ENCODE results near the gene ST8SIA2.

ST8SIA2 gene

DNA sequence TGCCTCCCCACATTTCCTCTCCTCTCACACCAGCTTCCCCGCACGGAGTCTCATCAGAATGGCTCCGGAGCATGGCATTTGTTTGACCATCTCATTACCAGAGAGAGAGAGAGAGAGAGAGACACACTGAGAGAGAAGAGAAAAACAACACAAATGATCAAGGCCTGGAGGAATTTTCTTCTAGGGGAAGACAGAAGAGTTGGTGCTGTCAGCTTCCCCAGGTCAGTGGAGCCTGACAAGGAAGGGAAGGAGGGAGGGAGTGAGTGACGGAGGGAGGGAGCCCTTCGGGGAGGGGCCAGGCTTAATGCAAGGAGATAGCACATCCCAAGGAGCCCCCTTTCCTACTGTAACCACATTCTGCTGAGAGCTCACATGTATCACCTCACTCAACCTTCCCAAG, 9.1 kb downstream of the ST8SIA2 start:
- TF ChIP-seq, protein P1, sequence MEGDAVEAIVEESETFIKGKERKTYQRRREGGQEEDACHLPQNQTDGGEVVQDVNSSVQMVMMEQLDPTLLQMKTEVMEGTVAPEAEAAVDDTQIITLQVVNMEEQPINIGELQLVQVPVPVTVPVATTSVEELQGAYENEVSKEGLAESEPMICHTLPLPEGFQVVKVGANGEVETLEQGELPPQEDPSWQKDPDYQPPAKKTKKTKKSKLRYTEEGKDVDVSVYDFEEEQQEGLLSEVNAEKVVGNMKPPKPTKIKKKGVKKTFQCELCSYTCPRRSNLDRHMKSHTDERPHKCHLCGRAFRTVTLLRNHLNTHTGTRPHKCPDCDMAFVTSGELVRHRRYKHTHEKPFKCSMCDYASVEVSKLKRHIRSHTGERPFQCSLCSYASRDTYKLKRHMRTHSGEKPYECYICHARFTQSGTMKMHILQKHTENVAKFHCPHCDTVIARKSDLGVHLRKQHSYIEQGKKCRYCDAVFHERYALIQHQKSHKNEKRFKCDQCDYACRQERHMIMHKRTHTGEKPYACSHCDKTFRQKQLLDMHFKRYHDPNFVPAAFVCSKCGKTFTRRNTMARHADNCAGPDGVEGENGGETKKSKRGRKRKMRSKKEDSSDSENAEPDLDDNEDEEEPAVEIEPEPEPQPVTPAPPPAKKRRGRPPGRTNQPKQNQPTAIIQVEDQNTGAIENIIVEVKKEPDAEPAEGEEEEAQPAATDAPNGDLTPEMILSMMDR (IDR thresholded peaks at IDR 0.05; ENCODE audit: low read depth, low read length, missing control alignments), result no peak
- H3K4me3 ChIP-seq (ENCODE audit: low read depth, low read length), result no peak overlapping the region
- DNase-seq (ENCODE audit: low read depth), result no peak
- in situ Hi-C loops (cut with HindIII; ENCODE audit: low sequenced_read_pairs), result no loop called here

DNA sequence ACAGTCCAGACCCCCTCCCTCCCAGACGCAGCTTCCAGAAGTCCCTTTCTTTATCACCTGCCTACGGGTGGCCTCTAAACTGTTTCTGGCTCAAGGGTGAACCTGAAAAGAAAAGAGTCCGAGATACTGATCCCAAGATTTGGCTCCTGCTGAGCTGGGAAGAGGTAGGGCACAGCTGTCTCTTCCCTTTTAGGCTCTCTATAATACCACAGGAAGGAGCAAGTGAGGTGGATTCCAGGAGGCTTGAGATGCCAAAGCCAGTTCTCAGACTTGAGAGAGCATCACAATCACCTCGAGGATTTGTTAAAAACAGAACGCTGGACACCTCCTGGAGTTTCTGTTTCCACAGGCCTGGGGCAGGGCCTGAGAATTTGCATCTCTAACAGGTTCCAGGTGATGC, 12.3 kb downstream of the ST8SIA2 start:
- H3K4me3 ChIP-seq (ENCODE audit: low read depth, low read length), result no peak overlapping the region
- no peak for DNase-seq (ENCODE audit: low read depth)
- in situ Hi-C loops (cut with HindIII; ENCODE audit: low sequenced_read_pairs), result no loop called here
- TF ChIP-seq, protein P1 (IDR thresholded peaks at IDR 0.05; ENCODE audit: low read depth, low read length, missing control alignments), result no peak

DNA sequence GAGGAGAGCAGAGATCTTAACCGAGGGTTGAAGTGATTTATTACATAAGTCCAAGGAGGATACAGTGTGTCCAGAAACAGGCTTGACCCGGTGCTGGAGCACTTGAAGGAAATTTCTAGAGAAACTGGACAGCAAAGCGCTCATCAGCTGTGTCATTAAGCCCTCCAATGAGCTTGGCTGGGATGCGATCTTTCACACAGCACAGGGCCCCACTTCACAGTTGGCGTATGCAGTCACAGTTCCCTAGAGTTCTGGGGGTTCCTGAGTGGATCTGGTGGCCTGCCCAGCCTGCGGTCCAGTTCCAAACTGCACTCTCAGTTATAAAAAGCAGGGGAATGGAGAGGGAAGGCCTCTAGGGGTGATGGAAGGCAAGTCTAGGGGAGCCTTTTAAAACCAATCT, 13.6 kb downstream of the ST8SIA2 start:
- TF ChIP-seq, protein P1 (IDR thresholded peaks at IDR 0.05; ENCODE audit: low read depth, low read length, missing control alignments), result no peak
- DNase-seq (ENCODE audit: low read depth), result no peak
- H3K4me3 ChIP-seq (ENCODE audit: low read depth, low read length), result no peak overlapping the region
- in situ Hi-C loops (cut with HindIII; ENCODE audit: low sequenced_read_pairs), result no loop called here

DNA sequence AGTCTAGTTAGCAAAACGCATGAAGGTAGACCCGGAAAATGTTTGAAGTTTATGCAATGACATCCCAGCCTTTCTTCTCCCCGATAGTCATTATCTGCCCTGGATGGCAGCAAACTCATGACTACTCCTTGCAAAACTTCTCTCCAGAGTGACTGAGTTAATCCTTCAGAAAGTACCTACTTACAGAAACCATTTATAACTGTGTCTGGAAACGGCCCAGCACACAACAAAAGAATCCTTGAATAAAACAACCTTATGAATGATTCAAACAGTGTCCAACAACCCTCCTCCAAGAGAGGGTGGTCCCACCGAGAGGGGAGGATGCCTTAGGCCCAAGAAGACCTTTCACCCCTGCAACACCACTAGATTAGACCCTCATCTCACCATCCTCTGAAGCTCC, 14.2 kb downstream of the ST8SIA2 start:
- no peak for DNase-seq (ENCODE audit: low read depth)

DNA sequence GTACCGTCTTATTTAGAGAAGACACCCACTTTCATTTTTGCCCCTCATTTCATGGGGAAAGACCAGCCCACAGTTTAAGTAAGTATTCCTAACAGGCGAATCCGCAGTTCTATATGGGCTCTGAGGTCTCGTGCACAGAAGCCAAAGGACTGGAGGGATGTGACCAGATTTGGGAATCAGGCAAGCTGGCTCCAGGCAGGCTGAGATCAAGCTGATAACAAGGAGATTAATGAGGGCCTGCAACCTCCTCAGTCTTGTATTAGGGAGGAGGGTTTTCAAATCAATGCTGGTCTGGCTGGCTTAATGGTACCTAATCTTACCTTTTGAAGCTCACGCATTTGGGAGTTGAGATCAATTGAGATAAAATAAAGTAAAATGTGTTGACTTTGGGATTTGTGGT, 15.3 kb downstream of the ST8SIA2 start:
- no peak overlapping the region for H3K4me3 ChIP-seq (ENCODE audit: low read depth, low read length)
- TF ChIP-seq, protein P1 (IDR thresholded peaks at IDR 0.05; ENCODE audit: low read depth, low read length, missing control alignments), result no peak
- no peak for DNase-seq (ENCODE audit: low read depth)
- in situ Hi-C loops (cut with HindIII; ENCODE audit: low sequenced_read_pairs), result no loop called here

More for the DNA sequence above, 14.2 kb downstream of the ST8SIA2 start:
- no peak overlapping the region for H3K4me3 ChIP-seq (ENCODE audit: low read depth, low read length)
- in situ Hi-C loops (cut with HindIII; ENCODE audit: low sequenced_read_pairs), result no loop called here
- TF ChIP-seq, protein P1 (IDR thresholded peaks at IDR 0.05; ENCODE audit: low read depth, low read length, missing control alignments), result no peak

DNA sequence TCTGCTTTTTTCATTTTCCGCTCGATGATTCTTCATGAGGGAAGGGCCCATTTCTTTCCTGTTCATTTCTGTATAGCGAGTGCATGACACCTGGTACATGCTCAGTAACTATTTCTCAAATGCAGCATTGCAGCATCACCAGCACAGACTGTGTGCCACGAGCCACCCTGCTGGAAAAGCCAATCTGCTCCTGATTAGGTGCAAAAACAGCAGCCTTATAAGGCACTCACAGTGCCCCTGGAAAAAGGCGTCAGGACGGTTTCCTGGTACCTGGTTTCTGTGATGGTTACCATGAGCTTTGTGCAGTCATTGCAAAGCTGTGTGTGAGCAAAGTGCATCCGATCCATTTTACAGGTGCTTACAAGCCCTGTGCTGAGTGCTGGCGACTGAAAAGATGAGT, 15.8 kb downstream of the ST8SIA2 start:
- H3K4me3 ChIP-seq (ENCODE audit: low read depth, low read length), result no peak overlapping the region
- TF ChIP-seq, protein P1 (IDR thresholded peaks at IDR 0.05; ENCODE audit: low read depth, low read length, missing control alignments), result no peak
- no peak for DNase-seq (ENCODE audit: low read depth)
- in situ Hi-C loops (cut with HindIII; ENCODE audit: low sequenced_read_pairs), result no loop called here

DNA sequence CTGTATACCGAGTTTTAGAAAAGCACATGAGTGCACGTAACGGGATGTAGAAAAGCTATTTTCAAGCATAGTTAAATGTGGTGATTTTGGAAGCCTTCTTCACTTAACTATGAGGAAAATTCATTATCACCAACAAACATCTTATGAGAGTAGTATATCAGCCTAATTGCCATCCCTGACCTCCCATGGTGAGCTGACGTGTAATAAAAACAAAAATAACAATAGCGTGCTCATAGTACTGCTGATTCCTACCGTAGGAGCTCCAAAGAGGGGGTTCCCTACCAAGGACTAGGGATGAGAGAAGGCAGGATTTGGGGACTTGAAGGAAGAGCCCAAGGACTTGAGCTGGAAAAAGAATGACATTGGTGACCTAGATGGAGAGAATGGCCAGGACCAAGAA, 16.9 kb downstream of the ST8SIA2 start:
- in situ Hi-C loops (cut with HindIII; ENCODE audit: low sequenced_read_pairs), result no loop called here
- TF ChIP-seq, protein P1 (IDR thresholded peaks at IDR 0.05; ENCODE audit: low read depth, low read length, missing control alignments), result no peak
- H3K4me3 ChIP-seq (ENCODE audit: low read depth, low read length), result no peak overlapping the region
- DNase-seq (ENCODE audit: low read depth), result no peak
